GM18508 (cell line): ENCODE measurements around the gene FEM1A.
"Not testable (repeated sequence)": the region's sequence is repeated elsewhere in the genome, so short reads cannot be mapped to it uniquely, and the experiment has no call there.

ENCODE experiments used
- ATAC-seq: cut with Tn5 transposase; IDR thresholded peaks from one replicate; pipeline ENCODE4 v1.9.1; 2021; ENCODE audit warnings: moderate number of reproducible peaks; ENCODE audit not compliant: insufficient read depth, unreplicated experiment

FEM1A gene

DNA sequence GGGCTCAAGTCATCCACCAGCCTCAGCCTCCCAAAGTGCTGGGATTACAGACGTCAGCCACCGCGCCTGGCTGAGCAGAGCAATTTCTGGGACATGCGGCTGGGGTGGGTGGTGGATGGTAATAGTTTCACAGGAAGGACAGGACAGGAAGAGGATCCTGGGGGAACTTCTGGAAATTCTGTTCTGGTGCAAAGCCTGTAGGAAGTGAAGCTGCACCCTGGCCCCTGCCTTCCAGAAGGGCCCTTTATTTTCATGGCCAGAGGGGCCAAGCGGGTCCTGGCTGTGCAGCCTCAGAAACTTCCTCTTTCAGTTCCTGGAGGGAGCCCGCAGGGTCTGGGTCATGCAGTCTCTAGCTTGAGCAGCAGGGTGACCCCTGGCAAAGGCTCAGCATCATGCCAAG lies 15.7 kb downstream of the FEM1A start:
- ATAC-seq = no peak

DNA sequence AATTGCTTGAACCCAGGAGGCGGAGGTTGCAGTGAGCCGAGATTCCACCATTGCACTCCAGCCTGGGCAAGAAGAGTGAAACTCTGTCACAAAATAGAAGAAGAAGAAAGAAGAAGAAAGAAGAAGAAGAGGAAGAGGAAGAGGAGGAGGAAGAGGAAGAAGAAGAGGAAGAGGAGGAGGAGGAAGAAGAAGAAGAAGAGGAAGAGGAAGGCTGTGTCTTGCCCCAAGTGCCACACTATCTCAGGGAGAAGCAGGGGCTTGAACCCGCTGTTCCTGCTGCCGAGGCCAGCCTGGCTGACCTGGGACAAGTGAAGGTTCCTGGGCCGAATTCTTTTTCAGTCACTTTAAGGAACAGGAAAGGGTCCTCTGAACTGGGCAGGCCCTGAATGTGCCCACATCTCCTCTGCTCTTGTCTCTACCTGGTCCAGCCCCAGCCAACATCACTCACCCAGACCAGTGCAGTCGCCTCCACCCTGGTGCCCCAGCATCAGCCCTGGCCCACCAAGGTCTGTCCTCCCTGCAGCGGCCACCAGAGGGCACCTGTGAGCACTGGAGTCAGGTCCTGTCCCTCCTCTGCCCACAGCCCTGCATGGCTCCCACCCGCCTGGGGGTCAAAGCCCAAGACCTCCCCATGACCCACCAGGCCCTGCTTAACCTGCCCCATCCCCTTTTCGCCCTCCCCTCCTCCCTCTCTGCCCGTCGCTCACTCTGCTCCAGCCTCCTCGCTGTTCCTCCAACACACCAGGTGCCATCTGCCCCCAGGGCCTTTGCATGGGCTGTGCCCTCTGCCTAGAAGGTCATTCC lies 20.0 kb downstream of the FEM1A start:
- ATAC-seq = no peak

DNA sequence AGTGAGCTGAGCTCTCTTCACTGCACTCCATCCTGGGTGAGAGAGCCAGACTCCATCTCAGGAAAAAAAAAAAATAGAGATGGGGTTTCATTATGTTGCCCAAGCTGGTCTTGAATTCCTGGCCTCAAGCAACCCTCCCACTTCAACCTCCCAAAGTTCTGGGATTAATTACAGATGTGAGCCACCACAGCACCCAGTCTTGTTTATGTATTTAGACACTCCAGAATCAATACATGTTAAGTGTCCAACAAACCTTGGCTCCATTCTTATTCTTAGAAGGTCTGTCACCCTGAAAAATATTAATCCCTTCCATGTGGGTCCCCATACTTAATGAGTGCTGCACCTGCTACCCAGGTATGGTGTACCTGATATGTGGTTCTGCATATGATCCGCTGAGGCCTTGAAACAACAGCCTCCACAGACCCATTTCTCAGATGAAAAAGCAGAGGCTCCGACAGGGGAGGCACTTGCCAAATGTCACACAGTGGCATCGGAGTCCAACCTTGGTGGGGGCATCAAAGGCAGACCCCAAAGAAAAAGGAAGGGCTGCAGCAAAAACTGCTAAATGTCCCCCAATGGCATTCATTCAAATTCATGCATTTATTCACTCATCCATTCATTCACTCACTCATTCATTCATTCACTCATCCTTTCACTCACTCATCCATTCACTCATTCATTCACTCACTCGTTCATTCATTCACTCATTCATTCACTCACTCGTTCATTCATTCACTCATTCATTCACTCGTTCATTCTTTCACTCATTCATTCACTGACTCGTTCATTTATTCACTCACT lies 23.3 kb downstream of the FEM1A start:
- no peak for ATAC-seq

DNA sequence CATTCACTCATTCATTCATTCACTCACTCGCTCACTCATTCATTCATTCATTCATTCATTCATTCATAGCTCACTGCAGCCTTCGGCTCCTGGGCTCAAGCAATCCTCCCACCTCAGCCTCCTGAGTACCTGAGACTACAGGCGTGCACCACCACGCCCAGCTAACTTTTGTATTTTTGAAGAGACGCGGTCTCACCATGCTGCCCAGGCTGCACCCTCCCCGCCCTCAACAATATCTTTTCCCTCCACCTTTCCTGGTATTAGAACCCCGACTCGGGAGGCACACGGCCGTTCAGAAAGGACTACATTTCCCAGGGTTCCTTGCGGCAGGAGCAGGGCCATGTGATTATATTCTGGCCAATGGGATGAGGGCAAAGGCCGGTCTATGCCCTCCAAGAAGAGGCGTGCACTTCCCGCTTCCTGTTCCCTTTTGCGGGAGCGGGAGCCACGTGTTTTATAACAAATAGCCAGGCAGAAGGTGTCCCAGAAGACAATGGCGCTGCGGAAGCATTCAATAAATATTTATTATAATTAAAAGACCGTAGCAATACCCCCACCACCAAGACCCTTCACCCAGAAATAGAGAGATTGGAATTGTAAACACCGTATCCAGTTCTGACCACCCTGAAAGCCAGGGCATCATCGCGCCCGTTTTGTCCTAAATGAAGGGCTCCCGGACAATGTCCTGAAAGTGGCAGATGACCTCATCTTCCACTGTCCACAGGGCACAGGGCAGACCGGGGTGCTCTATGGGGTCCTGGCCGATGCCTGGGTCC lies 24.1 kb downstream of the FEM1A start:
- no peak for ATAC-seq

DNA sequence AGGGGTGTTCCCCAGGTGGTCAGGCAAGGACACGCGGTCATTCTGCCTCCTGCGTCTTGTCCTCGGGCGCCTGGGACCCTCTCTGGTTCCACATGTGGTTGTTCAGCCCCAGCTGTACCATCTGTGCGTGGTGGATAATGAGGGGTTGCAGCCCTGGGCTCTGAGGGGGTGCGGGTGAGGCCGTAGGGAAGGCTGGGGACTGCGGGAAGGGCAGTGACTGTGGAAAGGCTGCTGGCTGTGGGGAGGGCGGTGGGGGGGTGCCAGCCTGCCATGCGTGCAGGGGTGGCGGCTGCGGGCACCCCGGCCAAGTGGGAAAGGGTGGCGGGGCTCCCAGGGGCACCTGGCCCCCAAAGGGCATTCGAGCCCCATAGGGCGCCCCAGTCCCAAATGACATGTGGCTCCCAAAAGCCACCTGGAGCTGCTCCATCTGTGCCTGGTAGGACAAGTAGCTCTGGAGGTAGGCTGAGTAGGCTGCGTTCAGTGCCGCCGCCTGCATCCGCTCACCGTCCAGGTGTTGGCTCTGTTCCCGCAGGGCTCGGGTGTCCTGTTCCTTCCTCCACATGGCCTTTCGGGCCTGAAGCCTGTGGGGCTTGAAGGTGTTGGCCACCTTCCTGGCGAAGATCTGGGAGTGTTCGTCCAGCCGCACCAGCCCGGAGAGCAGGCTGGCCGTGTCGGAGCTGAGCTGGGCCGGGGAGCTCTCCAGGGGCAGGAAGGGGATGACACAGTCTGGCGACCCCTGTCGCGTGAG lies 24.8 kb downstream of the FEM1A start:
- ATAC-seq = no peak

DNA sequence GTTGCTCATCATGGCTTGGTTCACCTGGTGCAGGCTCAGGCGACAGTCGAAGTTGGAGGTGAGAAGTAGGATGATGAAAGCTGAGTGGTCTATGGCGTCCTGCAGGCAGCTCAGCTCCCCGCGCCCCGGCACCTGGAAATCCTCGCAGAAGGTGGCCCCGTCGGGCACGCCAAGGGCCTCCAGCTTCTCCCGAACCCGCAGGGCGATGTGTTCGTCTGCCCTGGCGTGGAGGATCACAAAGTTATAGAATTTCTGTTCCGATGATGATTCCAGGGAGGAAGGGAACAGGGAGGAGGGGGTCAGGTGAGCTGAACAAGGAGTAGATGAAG lies 25.4 kb downstream of the FEM1A start:
- ATAC-seq = no peak

DNA sequence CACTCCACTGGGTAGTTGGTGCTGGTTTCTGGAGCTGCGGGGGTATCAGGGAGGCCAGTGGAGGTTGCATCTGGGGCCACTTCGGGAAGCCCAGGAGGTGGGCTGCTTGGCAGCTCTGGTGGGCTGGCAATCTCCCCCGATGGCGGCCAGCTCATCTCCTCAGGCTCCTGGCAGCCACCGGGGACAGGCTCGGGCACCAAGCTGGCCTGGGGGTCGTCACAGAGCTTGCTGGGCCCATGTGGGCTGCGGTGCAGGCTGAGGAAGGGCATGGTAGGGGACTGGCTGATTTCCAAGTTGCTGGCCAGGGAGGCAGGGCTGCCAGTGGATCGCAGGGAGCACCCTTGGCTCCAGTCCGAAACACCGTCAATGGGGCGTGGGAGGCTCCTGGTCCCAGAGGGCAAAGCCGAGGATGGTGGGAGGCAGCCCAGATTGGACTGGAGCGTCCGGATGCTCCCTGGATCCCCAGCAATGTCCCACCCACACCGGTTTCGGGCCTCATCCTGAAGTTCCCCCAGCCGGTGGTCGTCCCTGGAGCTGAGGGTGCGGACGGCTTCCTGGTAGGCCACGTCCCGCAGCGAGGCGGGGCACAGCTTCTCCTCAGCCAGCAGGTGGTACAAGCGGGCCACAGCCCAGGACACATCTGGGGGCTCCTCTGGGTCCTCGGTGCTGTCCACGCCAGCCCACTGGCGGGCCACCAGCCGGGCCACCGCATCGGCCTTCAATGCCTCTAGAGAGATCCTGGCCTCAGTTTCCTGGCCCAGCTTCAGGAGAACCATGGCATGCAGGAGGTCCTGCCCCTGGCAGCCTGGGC lies 26.1 kb downstream of the FEM1A start:
- ATAC-seq = no peak

DNA sequence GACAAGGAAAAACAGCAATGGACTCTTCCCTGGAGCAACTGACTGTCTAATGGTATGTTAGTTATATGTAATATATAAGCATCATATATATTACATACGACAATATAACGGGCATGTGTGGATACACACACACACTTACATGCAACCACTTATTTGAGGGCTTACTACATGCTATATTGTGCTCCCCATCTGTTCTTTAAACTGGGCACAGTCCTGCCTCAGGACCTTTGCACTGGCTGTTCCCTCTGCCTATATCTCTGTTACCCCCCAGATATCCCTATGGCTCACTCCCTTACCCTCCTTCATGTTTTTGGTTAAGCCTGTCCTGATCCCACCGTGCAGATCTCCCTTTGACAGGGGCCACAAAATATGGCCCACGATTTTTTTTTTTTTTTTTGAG lies 29.7 kb downstream of the FEM1A start:
- ATAC-seq = no peak

DNA sequence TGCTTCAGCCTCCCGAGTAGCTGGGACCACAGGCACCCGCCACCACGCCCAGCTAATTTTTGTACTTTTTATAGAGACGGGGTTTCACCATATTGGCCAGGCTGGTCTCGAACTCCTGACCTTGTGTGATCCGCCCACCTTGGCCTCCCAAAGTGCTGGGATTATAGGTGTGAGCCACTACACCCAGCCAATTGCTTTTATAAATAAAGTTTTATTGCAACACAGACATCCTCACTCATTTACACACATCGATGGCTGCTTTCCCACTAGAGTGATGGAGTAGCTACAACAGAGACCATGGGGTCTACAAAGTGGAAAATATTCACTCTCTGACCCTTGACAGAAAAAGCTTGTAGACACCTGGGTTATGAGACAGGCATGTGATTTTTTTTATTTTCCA lies 30.8 kb downstream of the FEM1A start:
- ATAC-seq = not testable (repeated sequence)

DNA sequence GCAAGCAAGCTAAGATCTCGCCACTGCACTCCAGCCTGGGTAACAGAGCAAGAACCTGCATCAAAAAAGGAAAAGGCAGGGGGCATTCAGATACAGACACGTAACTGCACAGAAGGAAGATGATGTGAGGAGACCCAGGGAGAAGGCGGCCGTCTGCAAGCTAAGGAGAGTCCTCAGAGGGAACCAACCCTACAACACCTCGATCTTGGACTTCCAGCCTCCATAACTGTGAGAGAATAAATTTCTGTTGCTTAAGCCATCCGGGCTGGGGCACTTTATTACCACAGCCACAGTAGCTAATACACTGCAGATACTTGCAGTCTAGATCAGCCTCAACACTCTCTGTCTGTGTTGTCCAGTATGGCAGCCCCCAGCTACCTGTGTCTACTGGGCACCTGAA lies 32.0 kb downstream of the FEM1A start:
- ATAC-seq = no peak

DNA sequence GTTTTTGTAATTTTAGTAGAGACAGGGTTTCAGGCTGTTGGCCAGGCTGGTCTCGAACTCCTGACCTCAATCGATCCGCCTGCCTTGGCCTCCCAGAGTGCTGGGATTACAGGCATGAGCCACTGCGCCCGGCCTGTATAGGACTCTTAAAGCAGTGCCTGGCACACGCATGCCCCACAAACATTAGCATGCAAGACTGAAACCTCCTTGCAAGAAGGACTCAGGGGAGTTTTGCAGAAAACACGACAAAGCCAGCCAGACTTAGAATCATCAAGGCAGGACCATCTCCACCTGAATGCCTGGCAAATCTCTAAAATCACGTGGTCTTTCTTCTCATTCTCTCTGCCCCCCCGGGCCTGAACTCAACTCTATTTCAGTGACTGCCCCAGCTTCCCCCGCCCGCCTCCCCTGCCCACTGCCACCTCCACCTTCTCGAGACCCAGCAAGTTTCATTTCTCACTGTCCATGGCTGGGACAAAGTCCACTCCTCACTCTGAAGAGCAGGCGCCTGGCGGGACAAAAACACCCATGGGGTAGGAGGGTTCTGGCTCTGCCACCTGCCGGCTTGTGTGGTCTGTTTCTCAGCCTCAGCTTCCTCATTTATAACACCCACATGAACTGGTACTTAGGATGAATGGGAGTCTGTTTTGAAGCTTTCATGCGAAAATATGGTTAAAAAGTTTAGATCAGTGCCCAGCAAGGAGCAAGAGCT lies 37.6 kb downstream of the FEM1A start:
- ATAC-seq = no peak

DNA sequence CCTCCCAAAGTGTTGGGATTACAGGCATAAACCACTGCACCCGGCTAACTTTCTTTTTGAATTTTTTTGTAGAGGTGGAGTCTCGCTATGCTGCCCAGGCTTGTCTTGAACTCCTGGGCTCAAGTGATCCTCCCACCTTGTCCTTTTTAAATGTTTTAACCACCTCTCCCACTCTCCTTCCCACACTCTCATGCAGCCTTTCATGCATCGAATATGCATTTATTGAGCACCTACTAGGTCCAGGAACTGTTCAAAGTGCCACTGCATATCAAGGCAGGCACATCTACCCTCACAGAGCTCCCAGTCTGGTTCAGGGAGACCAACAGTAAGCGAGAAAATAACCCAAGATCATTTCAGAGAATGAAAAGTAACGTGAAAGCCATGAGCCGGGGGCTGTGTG lies 38.8 kb downstream of the FEM1A start:
- ATAC-seq = no peak

DNA sequence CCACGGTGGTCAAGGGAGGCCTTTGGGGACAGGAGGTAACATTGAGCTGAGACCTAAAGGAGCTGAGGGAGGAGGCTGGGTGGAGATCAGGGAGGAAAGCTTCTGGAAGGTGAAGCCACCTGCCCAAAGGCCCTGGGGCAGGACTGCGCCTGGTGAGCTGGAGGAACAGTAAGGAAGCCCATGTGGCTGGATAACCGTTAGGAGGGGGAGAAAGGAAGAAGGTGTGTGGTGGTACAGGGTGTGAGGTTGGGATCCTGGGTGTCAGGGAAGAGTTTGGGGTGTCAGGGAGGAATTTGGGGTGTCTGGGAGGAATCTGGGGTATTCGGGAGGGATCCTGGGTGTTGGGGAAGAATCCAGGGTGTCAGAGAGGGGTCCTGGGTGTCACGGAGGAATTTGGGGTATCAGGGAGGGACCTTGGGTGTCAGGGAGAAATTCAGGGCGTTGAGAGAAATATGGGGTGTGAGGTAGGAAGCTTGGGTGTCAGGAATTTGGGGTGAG lies 39.3 kb downstream of the FEM1A start:
- ATAC-seq = no peak

DNA sequence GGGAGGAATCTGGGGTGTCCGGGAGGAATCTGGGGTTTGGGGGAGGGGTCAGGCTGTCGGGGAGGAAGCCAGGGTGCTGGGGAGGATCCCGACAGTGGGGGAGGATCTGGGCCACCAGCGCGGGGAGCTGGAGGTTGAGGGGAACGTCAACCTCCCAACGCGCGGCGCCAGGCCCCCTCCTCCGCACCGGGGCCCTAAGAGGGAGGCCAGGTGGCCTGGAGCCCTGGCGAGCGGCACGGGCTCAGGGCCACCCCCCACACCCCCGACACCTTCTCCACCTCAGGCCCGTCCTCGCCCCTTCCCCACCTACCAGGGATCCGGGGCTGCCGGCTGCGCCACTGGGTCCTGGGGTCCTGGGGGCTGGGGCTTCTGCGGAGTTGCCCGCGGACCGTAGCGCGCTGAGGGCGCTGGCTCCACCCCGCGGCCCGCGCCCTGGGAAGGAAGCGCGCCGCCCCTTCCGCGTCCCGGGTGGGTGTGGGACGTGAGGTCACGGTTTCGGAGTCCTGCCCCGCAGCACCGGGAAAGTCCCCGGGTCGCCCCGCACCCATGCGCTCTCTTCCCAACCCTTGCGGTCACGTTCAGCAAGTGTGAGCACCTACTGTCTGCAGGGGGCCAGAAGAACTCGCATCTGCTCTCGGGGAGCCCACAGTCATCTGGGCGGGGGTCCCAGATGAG lies 39.9 kb downstream of the FEM1A start, which contains the start of gene TICAM1:
TSS of gene TICAM1 (minus strand) at position 409 of the 675 bp plus-strand sequence. CDS start 13,335 bp downstream, outside the sequence.
- ATAC-seq = no peak

DNA sequence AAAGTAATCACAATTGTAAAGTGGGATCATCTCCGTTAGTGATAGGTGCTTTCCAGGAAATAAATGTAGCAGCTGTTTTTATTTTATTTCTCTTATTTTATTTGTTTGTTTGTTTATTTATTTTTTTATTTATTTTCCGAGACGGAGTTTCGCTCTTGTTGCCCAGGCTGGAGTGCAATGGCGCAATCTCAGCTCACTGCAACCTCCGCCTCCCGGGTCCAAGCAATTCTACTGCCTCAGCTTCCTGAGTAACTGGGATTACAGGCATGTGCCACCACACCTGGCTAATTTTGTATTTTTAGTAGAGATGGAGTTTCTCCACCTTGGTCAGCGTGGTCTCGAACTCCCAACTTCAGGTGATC lies 40.4 kb downstream of the FEM1A start:
- not testable (repeated sequence) for ATAC-seq

DNA sequence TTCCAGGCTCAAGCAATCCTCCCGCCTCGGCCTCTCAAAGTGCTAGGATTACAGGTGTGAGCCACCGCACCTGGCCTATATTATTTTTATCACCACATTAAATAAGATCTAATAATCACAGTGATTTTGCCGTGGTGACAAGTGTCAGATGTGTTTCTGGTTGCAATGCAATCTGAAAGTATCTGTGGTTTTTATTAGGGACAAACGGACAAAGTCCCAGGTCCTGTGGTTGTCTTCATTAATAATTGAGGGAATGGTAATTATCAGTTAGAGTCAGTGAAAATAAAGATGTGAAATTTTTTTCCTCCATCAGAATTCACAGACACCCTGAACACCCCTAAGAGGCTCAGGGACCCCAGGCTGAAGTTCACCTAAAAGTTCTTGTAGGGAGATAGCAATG lies 41.2 kb downstream of the FEM1A start:
- no peak for ATAC-seq

DNA sequence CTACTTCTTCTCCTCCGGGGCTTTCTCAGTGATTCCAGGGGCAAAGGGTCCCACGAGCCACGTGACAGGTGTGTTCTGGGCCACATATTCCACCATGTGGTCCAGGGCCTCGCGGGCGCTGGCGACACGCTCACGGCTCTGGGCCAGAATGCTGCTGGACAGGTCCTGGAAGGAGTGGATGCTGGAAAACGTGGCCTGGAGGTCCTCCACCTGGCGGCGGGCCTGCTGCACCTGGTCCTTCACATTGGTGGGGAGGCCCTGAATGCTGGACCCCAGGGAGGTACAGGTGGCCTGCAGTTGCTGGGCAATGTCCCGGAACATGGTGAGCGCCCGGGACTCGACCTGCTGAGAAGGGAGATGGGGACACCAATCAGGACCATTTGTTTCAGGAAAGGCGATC lies 47.7 kb downstream of the FEM1A start:
- ATAC-seq = no peak

DNA sequence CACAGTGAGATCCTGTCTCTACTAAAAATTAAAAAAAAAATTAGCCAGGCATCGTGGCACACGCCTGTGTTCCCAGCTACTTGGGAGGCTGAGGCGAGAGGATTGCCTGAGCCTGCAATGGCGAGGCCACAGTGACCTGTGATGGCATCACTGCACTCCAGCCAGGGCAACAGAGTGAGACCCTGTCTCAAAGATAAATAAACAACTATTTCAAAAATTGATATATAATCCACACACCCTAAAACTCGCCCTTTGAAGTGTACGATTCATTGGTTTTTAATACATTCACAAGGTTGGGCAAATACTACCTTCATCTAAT lies 52.1 kb downstream of the FEM1A start:
- no peak for ATAC-seq
